Astrocyte of the hippocampus (primary cell): ENCODE data around the gene DMRTB1.
A peak's percentile ranks its signal among the peaks of the same experiment; 100 is the strongest.

Experiments used
- DNase-seq: peaks from one replicate; pipeline ENCODE4 v3.0.0; 2011; ENCODE audit warnings: low read depth, low spot score

DMRTB1 gene

GRCh38 chr1:53485478-53486394 lies 26.5 kb downstream of the DMRTB1 start:
- peak; percentile 93 for DNase-seq

DNA sequence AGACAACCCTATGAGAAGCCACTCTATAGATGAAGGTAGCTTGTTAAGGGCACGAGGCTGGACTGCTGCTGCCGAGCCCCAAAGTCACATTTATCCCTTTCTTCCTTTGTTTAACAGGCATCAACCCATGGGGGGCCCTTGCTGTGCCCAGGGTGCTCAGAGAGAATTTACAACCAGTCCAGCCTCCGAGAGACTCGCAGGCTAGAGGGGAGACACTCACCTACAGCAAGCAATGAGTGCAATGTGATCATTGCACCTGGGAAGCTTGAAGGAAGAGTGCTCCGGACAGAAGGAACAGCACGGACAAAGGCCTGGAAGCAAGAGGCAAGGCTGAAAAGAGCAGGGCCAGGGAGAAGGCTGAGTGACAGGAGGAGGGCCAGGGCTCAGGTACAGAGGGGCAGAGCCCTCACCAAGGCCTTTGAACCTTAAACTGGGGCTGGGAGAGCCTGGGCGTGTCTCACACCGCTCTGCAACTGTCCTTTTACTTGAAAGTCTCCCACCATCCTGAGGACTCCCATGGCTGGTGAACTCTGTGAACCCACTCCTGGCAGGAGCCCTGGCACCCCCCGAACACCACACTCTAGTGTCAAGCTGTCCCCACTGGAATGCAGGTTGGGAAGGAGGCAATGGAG lies 27.3 kb downstream of the DMRTB1 start:
- DNase-seq, result no peak

DNA sequence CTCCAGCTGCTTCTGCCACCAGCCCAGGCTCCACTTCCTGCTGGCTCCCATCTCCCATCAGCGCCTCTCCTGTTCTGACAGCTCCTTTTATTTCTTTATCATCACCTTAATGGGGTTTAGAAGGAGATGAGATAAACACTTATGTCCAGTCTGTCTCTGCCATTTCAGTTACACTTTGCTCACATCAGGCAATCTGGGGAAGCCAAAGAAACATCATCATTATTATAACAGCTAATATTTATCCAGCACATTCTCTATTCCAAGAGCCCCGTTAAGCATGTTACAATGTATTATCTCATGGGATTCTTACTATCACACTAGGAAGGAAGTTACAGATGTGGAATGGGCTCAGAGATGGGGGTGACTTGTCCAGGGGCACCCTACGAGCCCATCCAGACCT lies 31.2 kb downstream of the DMRTB1 start:
- DNase-seq, result no peak

- no peak for DNase-seq
Observed at GRCh38 chr1:53495633-53496345, 36.6 kb downstream of the DMRTB1 start.

- DNase-seq, result peak; percentile 73
Observed at GRCh38 chr1:53498555-53499131, 39.4 kb downstream of the DMRTB1 start.

GRCh38 chr1:53499257-53500203 lies 40.3 kb downstream of the DMRTB1 start:
- no peak for DNase-seq

DNA sequence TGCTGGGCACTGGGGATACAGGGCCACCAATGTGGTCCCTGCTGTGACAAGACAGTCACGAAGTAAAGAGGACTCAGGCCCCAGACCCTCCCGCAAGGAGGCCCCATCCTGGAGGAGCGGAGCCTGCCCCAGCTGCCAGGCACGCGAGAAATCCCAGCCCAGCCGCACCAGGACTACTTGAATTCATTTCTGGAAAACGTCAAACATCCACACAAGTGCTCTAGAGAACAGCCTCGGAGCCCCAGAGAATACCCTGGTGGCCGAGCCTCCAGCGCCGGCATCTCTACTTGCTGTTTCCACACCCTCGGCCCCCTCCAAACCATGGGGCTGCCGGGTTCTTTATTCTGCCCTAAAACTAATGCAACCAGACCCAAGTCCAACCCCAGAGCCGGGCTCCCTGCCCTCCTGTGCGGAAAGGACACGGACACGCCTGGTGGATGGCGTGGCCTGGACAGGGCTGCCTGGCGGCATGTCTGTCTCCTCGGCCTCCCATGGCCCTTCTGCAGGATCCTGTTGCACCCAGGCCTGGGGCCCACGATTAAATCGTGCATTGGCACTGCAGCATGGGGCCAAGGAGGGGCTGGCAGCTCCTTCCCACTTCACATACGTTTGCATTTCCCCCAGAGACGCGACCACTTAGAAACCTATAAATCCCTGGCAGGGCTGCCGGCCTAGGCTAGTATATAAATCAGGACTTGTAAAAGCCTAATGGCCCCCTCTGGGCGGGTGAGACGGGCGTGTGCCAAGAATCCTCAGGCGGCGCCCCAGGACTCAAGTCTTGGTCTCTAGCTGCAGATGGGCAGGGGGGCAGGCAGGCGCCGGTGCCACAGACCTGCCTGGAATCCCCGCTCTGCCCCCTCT lies 41.2 kb downstream of the DMRTB1 start:
- no peak for DNase-seq

DNA sequence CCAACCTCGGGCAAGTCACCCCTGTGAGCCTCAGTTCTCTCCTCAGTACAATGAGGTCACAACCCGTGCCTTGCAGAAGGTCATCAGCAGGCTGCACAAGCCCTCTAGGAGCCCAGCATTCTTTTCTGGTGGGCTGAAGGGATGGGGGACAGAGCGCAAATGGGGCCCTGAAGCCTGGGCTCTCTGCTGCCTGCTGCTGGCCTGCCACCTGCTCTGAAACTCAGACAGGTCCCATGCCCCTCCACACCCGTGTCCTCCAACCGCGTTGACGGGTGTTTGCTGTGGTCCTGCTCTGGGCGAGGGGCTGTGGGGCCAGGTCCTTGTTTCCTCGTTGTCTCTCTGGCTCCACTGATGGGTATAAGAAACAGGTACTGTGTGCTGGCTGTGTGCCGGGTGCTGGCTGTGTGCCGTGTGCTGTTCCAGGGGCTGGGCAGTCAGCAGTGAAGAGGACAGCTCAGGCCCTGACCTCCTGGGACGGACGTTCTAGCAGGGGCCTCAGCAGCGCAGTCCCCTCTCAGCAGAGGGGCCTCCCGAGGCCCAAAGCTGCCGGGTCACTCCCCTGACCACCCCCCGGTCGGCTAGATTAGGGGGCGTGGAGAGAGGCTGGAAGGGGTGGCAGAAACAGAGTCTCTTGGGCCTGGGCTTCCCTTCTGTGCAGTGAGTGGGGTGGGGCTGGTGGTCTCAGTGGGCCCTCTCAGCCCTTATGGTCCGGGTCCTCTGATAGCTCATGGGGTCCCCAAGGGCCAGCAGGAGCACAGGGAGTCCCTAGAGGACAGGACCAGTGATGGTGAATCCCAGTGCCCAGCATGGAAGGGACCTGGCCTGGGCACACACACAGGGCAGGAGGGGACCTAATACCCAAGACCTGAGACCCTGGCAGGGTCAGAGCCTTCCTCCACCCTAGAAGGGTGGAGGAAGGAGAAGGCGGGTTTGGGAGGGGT lies 42.1 kb downstream of the DMRTB1 start:
- DNase-seq, result no peak

DNA sequence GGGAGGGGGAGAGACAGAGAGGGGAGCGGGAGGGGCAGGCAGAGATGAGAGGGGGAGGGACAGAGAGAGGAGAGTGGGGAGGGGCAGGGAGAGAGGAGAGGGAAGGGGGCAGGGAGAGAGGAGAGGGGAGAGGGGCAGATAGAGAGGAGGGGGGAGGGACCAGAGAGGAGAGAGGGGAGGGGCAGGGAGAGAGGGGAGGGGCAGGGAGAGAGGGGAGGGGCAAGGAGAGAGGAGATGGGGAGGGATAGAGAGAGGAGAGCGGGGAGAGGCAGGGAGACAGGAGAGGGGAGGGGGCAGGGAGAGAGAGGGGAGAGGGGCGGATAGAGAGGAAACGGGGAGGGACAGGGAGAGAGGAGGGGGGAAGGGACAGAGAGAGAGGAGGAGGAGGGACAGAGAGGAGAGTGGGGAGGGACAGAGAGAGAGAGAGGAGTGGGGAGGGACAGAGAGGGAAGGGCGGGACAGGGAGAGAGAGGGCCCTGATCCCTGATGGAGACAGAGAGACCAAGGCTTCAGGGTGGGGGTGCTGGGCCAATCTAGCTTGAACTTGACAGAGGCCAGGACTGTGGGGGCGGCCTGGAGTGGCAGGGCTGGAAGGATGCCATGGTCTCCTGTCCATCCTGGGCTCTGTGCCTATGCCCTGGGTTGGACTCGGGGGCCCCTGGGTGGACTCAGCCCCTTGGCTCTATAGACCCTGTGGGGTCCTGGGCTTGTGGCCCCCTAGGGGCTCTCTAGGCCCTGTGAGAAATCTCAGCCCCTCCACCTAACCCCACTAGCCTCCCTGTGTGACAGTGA lies 43.6 kb downstream of the DMRTB1 start:
- no peak for DNase-seq

GRCh38 chr1:53503433-53504217 lies 44.4 kb downstream of the DMRTB1 start:
- no peak for DNase-seq

GRCh38 chr1:53504901-53505300 lies 45.7 kb downstream of the DMRTB1 start:
- DNase-seq, result no peak

DNA sequence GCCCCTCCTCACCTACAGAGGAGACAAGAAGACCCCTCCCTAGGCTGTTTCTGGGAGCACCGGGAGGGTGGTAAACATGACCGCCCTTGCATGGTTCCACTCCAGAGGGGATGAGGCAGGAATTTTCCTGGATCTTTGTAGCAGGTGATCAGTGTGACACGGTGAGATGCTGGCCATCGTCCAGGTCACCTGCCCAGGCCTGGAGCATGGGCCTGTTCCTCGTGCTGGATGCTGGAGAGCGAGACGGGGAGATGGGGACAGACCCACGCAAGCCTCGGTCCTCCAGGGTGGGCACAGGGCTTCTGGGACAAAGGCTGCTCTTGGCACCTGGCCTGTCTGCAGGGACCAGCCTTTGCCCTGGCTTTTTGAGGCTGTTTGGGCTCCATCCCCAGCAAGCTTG lies 46.2 kb downstream of the DMRTB1 start:
- no peak for DNase-seq

DNA sequence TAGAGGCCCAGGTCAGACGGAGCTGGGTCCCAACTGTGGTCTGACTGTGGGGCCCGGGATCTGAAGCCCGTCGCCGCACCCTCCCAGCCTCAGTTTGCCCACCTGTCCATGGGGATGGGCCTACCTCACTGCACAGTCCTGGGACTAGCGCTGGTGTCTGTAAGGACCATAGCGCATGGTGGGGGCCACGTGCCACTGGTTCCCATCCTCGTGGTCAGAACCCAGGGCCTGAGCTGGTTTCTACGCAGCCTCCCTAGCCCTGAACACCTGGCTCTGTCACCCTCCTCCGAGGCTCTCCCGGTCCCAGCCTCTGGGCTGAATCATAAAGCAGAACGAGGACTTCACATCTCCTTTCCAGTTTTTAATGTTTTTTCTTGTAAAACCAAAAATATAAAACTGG lies 46.7 kb downstream of the DMRTB1 start:
- DNase-seq, result no peak

GRCh38 chr1:53506355-53507050 lies 47.3 kb downstream of the DMRTB1 start:
- no peak for DNase-seq

DNA sequence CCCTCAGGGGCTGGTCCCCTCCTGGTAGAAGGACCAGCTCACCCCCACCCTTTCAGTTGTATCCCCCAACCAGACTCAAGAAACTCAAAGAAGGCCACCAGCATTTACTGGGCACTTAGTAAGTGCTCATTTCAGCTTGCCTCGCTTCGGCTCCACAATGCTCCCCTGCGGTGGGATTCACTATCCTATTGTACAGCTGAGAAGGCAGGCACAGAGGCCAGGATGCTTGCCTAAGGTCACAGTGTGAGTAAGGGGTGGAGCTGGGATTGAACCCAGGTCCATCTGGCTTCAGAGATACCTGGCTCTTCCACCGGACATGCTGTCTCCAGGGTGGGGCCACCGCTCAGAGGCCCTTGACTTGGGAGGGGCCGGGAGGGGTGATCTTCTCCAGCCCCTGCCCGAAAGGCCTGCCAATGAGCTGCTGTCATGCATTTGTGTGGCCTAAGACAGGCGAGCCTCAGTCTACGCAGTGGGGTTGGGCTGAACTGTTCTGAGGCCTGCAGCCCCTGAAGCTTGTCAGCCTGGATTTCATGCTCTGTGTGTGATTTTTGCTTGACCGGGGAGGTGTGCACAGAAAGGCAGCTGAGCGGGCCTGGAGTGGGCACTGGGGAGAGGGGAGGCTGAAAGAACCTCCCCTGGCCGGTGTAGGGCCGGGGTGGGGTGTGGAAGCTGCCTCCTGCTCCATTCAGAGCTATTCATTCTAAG lies 48.1 kb downstream of the DMRTB1 start:
- DNase-seq, result no peak
